Lower lobe of right lung (tissue), 2 donors: ENCODE results near the gene RASSF10. TPM values are rescaled to one million over a fixed set of nuclear protein-coding genes. Genes with fewer than 3 reads are reported as not detected.

Experiments
- ATAC-seq, 2 donors: fragments of 200-7000 bp; cut with Tn5 transposase; one replicate each; pipeline ENCODE4 v1.9.1; 2020 to 2022; ENCODE audit warnings: mild to moderate bottlenecking in 2 of 2, moderate library complexity in 2 of 2
- DNase-seq: peaks from one replicate; pipeline ENCODE4 v3.0.0-alpha.2; 2020
- H3K27ac ChIP-seq: fragments of 200-600 bp; one replicate; pipeline ENCODE4 v1.8.0; 2022
- H3K27me3 ChIP-seq: fragments of 200-600 bp; one replicate; pipeline ENCODE4 v1.8.0; 2022; ENCODE audit warnings: low read depth
- H3K36me3 ChIP-seq: fragments of 200-600 bp; one replicate; pipeline ENCODE4 v1.8.0; 2022; ENCODE audit warnings: mild to moderate bottlenecking
- H3K4me1 ChIP-seq: fragments of 200-600 bp; one replicate; pipeline ENCODE4 v1.8.0; 2022
- H3K4me3 ChIP-seq: fragments of 200-600 bp; one replicate; pipeline ENCODE4 v1.8.0; 2022; ENCODE audit warnings: mild to moderate bottlenecking
- H3K9me3 ChIP-seq: fragments of 200-600 bp; one replicate; pipeline ENCODE4 v1.8.0; 2022
- CTCF ChIP-seq: fragments of 200-600 bp; IDR thresholded peaks from one replicate; pipeline ENCODE4 v1.8.0; 2022; ENCODE audit warnings: antibody characterized with exemption, mild to moderate bottlenecking
- intact Hi-C: fragments of 100-400 bp; cut with DNase I; formaldehyde crosslinking; loops from one replicate; pipeline ENCODE4 v1.11.0; 2022
- total RNA-seq: library from RNA; stranded (reverse); fragmentation: NEBNext Ultra II Directional; extraction: Animal tissue kit (Norgen Biotek cat#: 25700); gene quantifications from one replicate; pipeline ENCODE4 v1.2.1, GENCODE V29; 2021
- donor health status: DM: no; HTN: yes; CAD: no; lungs with severe emphysema.

Gene RASSF10
- total RNA-seq, 1 donor from 2014 or later: 4.3 TPM

- no peaks in the 10 kb centered on the region for H3K27me3 ChIP-seq
- intact Hi-C loops: loop anchor here (10.0 kb wide), 1 partner anchor 180 kb away; no protein-coding TSS in a partner anchor
- no peak overlapping the region for H3K27ac ChIP-seq
- peaks cover 5% of the 10 kb centered on the region for H3K4me1 ChIP-seq
- H3K36me3 ChIP-seq: no peaks in the 10 kb centered on the region
- ATAC-seq (peak in 1 of 2 donors; percentile 38), DNase-seq (no peak)
- no peaks in the 10 kb centered on the region for H3K9me3 ChIP-seq
- TF ChIP-seq CTCF: no peak
- no peak overlapping the region for H3K4me3 ChIP-seq
These were observed 44.5 kb upstream of the RASSF10 start for GRCh38 chr11:12964650-12965049.

GRCh38 chr11:12966002-12966401, 43.1 kb upstream of the RASSF10 start:
- ATAC-seq: no peak
- DNase-seq: no peak
- intact Hi-C loops: loop anchor here (10.0 kb wide), 1 partner anchor 179 kb away; no protein-coding TSS in a partner anchor
- no peaks in the 10 kb centered on the region for H3K9me3 ChIP-seq
- no peak overlapping the region for H3K4me3 ChIP-seq
- no peak overlapping the region for H3K27ac ChIP-seq
- H3K4me1 ChIP-seq: peaks cover 5% of the 10 kb centered on the region
- no peaks in the 10 kb centered on the region for H3K36me3 ChIP-seq
- no peak for TF ChIP-seq CTCF
- no peaks in the 10 kb centered on the region for H3K27me3 ChIP-seq

GRCh38 chr11:12968101-12968500, 41.0 kb upstream of the RASSF10 start:
- Histone ChIP-seq H3K9me3 (no peaks in the 10 kb centered on the region), H3K36me3 (no peaks in the 10 kb centered on the region), H3K4me1 (peaks cover 5% of the 10 kb centered on the region), H3K4me3 (no peak overlapping the region), H3K27me3 (no peaks in the 10 kb centered on the region), H3K27ac (no peak overlapping the region)
- intact Hi-C loops: loop anchor here (10.0 kb wide), 1 partner anchor 177 kb away; no protein-coding TSS in a partner anchor
- no peak for TF ChIP-seq CTCF
- no peak for DNase-seq
- ATAC-seq: no peak

- Histone ChIP-seq H3K4me3 (no peak overlapping the region), H3K4me1 (peaks cover 5% of the 10 kb centered on the region), H3K27me3 (no peaks in the 10 kb centered on the region), H3K9me3 (no peaks in the 10 kb centered on the region), H3K27ac (no peak overlapping the region), H3K36me3 (no peaks in the 10 kb centered on the region)
- intact Hi-C loops: loop anchor here (10.0 kb wide), 1 partner anchor 176 kb away; no protein-coding TSS in a partner anchor
- DNase-seq (no peak), ATAC-seq (no peak)
- TF ChIP-seq CTCF: no peak
These were observed 40.3 kb upstream of the RASSF10 start for GRCh38 chr11:12968826-12969225.

GRCh38 chr11:12971955-12972354, 37.2 kb upstream of the RASSF10 start:
- Histone ChIP-seq H3K27me3 (no peaks in the 10 kb centered on the region), H3K27ac (no peak overlapping the region), H3K4me3 (no peak overlapping the region), H3K9me3 (no peaks in the 10 kb centered on the region), H3K36me3 (no peaks in the 10 kb centered on the region), H3K4me1 (no peaks in the 10 kb centered on the region)
- intact Hi-C loops: no loop called here
- DNase-seq (no peak), ATAC-seq (no peak)
- TF ChIP-seq CTCF: no peak
